Upper lobe of right lung (tissue), 1 donor: ENCODE measurements around the gene PKP4. TPM values are rescaled to one million over a fixed set of nuclear protein-coding genes. Genes with fewer than 3 reads are reported as not detected.

Experiments used
- ATAC-seq: fragments of 200-7000 bp; cut with Tn5 transposase; one replicate; pipeline ENCODE4 v1.9.1; 2020; ENCODE audit warnings: mild to moderate bottlenecking, moderate library complexity
- DNase-seq: peaks from one replicate; pipeline ENCODE4 v3.0.0-alpha.2; 2020
- H3K27ac ChIP-seq: fragments of 200-600 bp; one replicate; pipeline ENCODE4 v1.8.0; 2022
- H3K27me3 ChIP-seq: fragments of 200-600 bp; one replicate; pipeline ENCODE4 v1.8.0; 2022; ENCODE audit warnings: mild to moderate bottlenecking
- H3K36me3 ChIP-seq: fragments of 200-600 bp; one replicate; pipeline ENCODE4 v1.8.0; 2022
- H3K4me1 ChIP-seq: fragments of 200-600 bp; one replicate; pipeline ENCODE4 v1.8.0; 2022
- H3K4me3 ChIP-seq: fragments of 200-600 bp; one replicate; pipeline ENCODE4 v1.8.0; 2022; ENCODE audit warnings: mild to moderate bottlenecking
- H3K9me3 ChIP-seq: fragments of 200-600 bp; one replicate; pipeline ENCODE4 v1.8.0; 2022
- CTCF ChIP-seq: fragments of 200-600 bp; IDR thresholded peaks from one replicate; pipeline ENCODE4 v1.8.0; 2022; ENCODE audit warnings: antibody characterized with exemption
- intact Hi-C: fragments of 100-400 bp; cut with DNase I; formaldehyde crosslinking; loops from one replicate; pipeline ENCODE4 v1.11.0; 2022
- total RNA-seq: library from RNA; stranded (reverse); fragmentation: NEBNext Ultra II Directional; extraction: Animal tissue kit (Norgen Biotek cat#: 25700); gene quantifications from one replicate; pipeline ENCODE4 v1.2.1, GENCODE V29; 2021
- donor health status: DM: no; HTN: yes; CAD: no; lungs with severe emphysema.

PKP4 gene
- total RNA-seq, 1 donor from 2014 or later = 74.7 TPM

GRCh38 chr2:158635961-158636601 lies 179.3 kb downstream of the PKP4 start:
- no peak for DNase-seq
- H3K27ac ChIP-seq = no peak overlapping the region
- H3K9me3 ChIP-seq = no peaks in the 10 kb centered on the region
- H3K4me1 ChIP-seq = no peaks in the 10 kb centered on the region
- no peak for ATAC-seq
- intact Hi-C loops = no loop called here
- H3K36me3 ChIP-seq = peaks cover 36% of the 10 kb centered on the region
- no peaks in the 10 kb centered on the region for H3K27me3 ChIP-seq
- no peak overlapping the region for H3K4me3 ChIP-seq
- no peak for TF ChIP-seq CTCF

DNA sequence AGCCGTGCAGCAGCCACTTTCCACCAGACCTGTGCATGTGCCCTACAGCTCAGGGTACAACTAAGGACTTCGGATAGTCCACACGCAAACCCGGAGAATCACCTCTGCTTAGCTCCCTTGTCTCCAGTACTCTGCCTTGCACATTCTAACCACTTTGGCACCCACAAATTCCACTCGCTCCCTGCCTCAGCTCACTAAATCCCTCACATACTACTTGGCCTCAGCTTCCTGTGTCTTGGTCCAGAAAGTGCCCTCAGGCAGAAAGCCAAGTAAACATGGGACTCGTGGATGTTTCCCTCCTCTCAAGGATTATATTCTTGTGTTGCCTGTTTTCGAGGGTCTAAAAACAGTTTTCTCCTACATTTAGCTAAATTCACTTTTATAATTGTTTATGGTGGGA lies 180.6 kb downstream of the PKP4 start:
- ATAC-seq (no peak), DNase-seq (no peak)
- Histone ChIP-seq H3K4me1 (no peaks in the 10 kb centered on the region), H3K27ac (no peak overlapping the region), H3K36me3 (peaks cover 26% of the 10 kb centered on the region), H3K4me3 (no peak overlapping the region), H3K9me3 (no peaks in the 10 kb centered on the region), H3K27me3 (no peaks in the 10 kb centered on the region)
- intact Hi-C loops = no loop called here
- TF ChIP-seq CTCF = no peak

DNA sequence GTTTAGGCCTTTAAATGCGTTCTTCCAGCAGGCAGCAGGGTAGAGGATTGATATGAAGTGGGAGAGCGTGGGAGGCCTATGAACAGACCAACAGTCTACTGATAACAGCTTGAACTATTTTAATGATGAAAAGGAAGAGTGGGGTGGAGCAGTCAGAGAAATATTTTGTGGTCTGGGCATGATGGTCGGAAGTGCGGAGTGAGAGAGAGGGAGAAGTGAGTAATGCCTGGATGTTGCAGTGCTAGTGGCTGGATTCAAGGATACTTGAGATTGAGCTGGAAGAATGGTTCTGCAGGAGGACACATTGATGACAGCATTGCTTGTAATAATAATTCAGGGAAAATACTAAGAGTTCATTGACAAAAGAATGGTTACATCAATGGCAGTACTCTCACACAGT lies 187.4 kb downstream of the PKP4 start:
- Histone ChIP-seq H3K4me1 (no peaks in the 10 kb centered on the region), H3K9me3 (no peaks in the 10 kb centered on the region), H3K27ac (no peak overlapping the region), H3K27me3 (no peaks in the 10 kb centered on the region), H3K4me3 (no peak overlapping the region), H3K36me3 (peaks cover 12% of the 10 kb centered on the region)
- intact Hi-C loops = no loop called here
- DNase-seq = no peak
- no peak for ATAC-seq
- TF ChIP-seq CTCF = no peak

- ATAC-seq (no peak), DNase-seq (no peak)
- Histone ChIP-seq H3K27ac (no peak overlapping the region), H3K4me1 (no peaks in the 10 kb centered on the region), H3K4me3 (no peak overlapping the region), H3K36me3 (peaks cover 12% of the 10 kb centered on the region), H3K9me3 (no peaks in the 10 kb centered on the region), H3K27me3 (no peaks in the 10 kb centered on the region)
- no peak for TF ChIP-seq CTCF
- intact Hi-C loops = no loop called here
Measured at GRCh38 chr2:158645299-158645698, 188.5 kb downstream of the PKP4 start.

DNA sequence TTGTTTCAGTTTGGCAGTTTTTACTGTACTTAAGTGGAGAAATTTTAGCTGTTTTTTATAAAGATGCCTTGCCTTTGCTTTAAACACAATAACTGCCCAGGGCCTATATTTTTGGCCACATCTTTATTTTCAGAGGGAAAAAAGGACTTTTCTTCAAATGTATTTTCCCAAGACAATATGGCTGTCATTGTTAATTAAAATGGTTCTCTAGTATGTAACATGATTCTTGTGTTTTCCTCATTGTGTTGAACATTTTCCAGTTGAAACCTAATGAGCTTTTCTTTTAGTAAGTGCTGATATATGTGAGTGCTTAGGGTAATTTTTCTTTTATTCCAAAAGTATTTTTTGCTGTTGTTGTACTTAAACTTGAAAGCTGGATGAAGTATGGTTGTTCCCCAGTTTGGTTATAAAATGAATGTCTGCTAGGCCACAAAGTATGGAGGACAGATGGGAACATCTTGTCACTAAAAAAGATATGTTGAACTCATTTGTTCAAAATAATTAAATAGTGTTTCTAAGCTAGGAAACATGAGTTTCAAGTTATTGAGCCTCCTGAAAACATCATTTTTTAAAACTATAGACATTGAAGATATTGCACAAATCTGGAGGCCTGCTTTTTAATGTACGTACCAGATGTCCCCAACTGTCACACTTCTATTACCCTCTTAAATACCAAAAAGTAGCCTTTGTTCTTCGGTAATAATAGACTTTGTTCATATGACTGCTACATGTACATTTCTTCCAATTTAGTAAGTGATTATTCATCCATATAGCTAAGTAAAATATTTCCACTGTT lies 190.9 kb downstream of the PKP4 start:
- intact Hi-C loops = no loop called here
- Histone ChIP-seq H3K4me3 (no peak overlapping the region), H3K27ac (no peak overlapping the region), H3K27me3 (no peaks in the 10 kb centered on the region), H3K36me3 (peaks cover 7% of the 10 kb centered on the region), H3K4me1 (no peaks in the 10 kb centered on the region), H3K9me3 (no peaks in the 10 kb centered on the region)
- DNase-seq (no peak), ATAC-seq (no peak)
- TF ChIP-seq CTCF = no peak
